ENCODE results near the gene IFI35.

The IFI35 gene

DNA sequence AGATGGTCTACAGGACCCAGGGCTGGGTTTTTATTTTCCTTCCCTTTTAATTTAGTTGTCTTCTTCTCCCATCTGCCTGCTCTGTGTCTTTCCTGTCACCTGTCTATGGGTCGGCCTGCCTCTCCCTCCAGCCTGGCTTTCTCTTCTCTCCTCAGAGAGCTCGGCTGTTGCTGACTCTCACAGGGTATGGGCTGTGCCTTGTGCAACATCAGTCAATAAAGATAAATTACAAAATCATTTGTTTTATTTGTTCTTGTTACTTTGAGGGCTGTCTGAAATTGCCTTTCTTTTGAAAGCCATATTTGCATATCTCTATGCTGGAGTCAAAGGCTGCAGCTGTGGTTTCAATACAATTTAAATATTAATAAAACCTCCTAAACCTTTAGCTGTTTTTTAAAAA lies 34.1 kb downstream of the IFI35 start:
- no peak for ATAC-seq
- TF ChIP-seq, protein P1, sequence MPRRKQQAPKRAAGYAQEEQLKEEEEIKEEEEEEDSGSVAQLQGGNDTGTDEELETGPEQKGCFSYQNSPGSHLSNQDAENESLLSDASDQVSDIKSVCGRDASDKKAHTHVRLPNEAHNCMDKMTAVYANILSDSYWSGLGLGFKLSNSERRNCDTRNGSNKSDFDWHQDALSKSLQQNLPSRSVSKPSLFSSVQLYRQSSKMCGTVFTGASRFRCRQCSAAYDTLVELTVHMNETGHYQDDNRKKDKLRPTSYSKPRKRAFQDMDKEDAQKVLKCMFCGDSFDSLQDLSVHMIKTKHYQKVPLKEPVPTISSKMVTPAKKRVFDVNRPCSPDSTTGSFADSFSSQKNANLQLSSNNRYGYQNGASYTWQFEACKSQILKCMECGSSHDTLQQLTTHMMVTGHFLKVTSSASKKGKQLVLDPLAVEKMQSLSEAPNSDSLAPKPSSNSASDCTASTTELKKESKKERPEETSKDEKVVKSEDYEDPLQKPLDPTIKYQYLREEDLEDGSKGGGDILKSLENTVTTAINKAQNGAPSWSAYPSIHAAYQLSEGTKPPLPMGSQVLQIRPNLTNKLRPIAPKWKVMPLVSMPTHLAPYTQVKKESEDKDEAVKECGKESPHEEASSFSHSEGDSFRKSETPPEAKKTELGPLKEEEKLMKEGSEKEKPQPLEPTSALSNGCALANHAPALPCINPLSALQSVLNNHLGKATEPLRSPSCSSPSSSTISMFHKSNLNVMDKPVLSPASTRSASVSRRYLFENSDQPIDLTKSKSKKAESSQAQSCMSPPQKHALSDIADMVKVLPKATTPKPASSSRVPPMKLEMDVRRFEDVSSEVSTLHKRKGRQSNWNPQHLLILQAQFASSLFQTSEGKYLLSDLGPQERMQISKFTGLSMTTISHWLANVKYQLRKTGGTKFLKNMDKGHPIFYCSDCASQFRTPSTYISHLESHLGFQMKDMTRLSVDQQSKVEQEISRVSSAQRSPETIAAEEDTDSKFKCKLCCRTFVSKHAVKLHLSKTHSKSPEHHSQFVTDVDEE (CRISPR knock-in tag; IDR thresholded peaks at IDR 0.05): no peak
- no peak for TF ChIP-seq PATZ1 (CRISPR knock-in tag; IDR thresholded peaks at IDR 0.05; ENCODE audit: borderline replicate concordance)
- no peak for TF ChIP-seq CSDC2 (CRISPR knock-in tag; IDR thresholded peaks at IDR 0.05)
- no peak for TF ChIP-seq ZNF565 (CRISPR knock-in tag; conservative IDR thresholded peaks at IDR 0.05; ENCODE audit: low read depth)
- TF ChIP-seq ZFP3 (CRISPR knock-in tag; IDR thresholded peaks at IDR 0.05): no peak
- TF ChIP-seq ARNTL (CRISPR knock-in tag; IDR thresholded peaks at IDR 0.05; ENCODE audit: borderline replicate concordance, low read depth): no peak
- no peak for TF ChIP-seq ZNF8 (CRISPR knock-in tag; IDR thresholded peaks at IDR 0.05)
- no peak for TF ChIP-seq RARB (CRISPR knock-in tag; IDR thresholded peaks at IDR 0.05)
- TF ChIP-seq CSRNP3 (CRISPR knock-in tag; IDR thresholded peaks at IDR 0.05): no peak
- TF ChIP-seq ZC3H10 (CRISPR knock-in tag; IDR thresholded peaks at IDR 0.05): no peak
- no peak for TF ChIP-seq CREB5 (CRISPR knock-in tag; IDR thresholded peaks at IDR 0.05; ENCODE audit: low read depth)
- TF ChIP-seq OSR1 (CRISPR knock-in tag; IDR thresholded peaks at IDR 0.05): no peak
- no peak for TF ChIP-seq ESRRG (CRISPR knock-in tag; IDR thresholded peaks at IDR 0.05)
- no peak for TF ChIP-seq TOX (CRISPR knock-in tag; IDR thresholded peaks at IDR 0.05; ENCODE audit: borderline replicate concordance)
- TF ChIP-seq, protein P2, sequence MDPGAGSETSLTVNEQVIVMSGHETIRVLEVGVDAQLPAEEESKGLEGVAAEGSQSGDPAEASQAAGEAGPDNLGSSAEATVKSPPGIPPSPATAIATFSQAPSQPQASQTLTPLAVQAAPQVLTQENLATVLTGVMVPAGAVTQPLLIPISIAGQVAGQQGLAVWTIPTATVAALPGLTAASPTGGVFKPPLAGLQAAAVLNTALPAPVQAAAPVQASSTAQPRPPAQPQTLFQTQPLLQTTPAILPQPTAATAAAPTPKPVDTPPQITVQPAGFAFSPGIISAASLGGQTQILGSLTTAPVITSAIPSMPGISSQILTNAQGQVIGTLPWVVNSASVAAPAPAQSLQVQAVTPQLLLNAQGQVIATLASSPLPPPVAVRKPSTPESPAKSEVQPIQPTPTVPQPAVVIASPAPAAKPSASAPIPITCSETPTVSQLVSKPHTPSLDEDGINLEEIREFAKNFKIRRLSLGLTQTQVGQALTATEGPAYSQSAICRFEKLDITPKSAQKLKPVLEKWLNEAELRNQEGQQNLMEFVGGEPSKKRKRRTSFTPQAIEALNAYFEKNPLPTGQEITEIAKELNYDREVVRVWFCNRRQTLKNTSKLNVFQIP (CRISPR knock-in tag; IDR thresholded peaks at IDR 0.05; ENCODE audit: borderline replicate concordance, low read depth): no peak
- no peak for TF ChIP-seq BACH2 (CRISPR knock-in tag; IDR thresholded peaks at IDR 0.05; ENCODE audit: borderline replicate concordance)
- TF ChIP-seq GLIS3 (CRISPR knock-in tag; IDR thresholded peaks at IDR 0.05): no peak
- no peak for TF ChIP-seq ZFP30 (CRISPR knock-in tag; IDR thresholded peaks at IDR 0.05)
- no peak for TF ChIP-seq SNAI2 (CRISPR knock-in tag; IDR thresholded peaks at IDR 0.05)

DNA sequence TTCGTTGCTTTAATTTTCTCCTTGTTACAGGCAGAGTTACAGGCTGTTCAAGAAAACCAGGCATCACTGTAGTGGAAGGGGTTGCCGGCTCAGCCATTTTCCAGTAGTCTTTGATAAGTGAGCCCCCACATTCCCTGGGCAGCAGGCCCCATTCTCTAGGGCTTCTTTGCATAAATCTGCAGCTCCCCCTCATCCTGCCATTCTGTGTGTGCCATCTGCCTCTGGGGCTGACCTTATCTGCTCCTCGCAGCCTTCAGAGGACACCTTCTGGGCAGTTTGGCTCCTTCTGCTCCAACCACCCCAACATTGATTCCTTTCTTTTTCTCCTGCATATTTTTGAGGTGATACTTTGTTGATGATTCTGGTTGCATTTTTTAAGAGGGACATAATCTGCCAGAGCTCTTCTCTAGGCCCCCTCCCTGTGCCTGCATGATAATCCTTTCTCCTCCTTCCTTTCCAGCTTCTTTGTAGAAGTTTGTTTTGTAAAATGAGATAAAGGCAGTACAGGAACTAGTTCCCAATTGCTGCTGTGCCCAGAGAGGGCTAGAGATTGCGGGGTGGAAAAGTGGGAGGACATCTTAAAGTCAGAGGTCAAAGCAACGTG lies 35.5 kb downstream of the IFI35 start:
- ATAC-seq: no peak
- TF ChIP-seq CSRNP3 (CRISPR knock-in tag; IDR thresholded peaks at IDR 0.05) (no peak), ARNTL (CRISPR knock-in tag; IDR thresholded peaks at IDR 0.05; ENCODE audit: borderline replicate concordance, low read depth) (no peak), TCF4 (CRISPR knock-in tag; IDR thresholded peaks at IDR 0.05; ENCODE audit: borderline replicate concordance) (no peak), CSDC2 (CRISPR knock-in tag; IDR thresholded peaks at IDR 0.05) (no peak), ZNF565 (CRISPR knock-in tag; conservative IDR thresholded peaks at IDR 0.05; ENCODE audit: low read depth) (no peak), OSR1 (CRISPR knock-in tag; IDR thresholded peaks at IDR 0.05) (no peak), TOX (CRISPR knock-in tag; IDR thresholded peaks at IDR 0.05; ENCODE audit: borderline replicate concordance) (no peak), GLIS3 (CRISPR knock-in tag; IDR thresholded peaks at IDR 0.05) (no peak), SNAI2 (CRISPR knock-in tag; IDR thresholded peaks at IDR 0.05) (no peak), BACH2 (CRISPR knock-in tag; IDR thresholded peaks at IDR 0.05; ENCODE audit: borderline replicate concordance) (no peak)
- TF ChIP-seq, protein P2 (CRISPR knock-in tag; IDR thresholded peaks at IDR 0.05; ENCODE audit: borderline replicate concordance, low read depth): no peak

Data from SK-N-SH treated with all-trans-retinoic acid at 6 μM for 48 hours (cell line).